Activated CD4-positive, alpha-beta T cell treated with anti-CD3 and anti-CD28 coated beads, Interleukin-10, Interleukin-2, amounts not matched to agents 100 ng/mL and 50 ng/mL, durations not matched to agents 16 hours and 8 hours (primary cell): ENCODE measurements around the gene RCC2.

Experiments
- DNase-seq: peaks from one replicate; pipeline ENCODE4 v3.0.0-alpha.2; 2020

Gene RCC2

DNA sequence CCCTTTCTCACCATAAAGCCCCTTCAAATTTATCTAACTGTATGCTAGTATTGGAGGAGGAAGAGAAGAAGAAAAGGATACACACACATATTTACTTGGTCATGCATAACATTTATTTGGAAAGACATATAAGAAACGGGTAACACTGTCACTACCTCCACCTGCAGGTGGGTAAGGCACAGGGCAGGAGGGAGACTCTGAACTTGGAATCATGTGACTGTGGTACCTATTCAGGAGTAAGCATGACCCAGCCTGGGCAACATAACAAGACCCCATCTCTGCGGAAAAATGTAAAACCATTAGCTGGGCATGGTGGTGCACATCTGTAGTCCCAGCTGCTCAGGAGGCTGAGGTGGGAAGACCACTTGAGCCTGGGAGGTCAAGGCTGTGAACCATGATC is 68.9 kb downstream of the RCC2 start:
- DNase-seq = no peak

DNA sequence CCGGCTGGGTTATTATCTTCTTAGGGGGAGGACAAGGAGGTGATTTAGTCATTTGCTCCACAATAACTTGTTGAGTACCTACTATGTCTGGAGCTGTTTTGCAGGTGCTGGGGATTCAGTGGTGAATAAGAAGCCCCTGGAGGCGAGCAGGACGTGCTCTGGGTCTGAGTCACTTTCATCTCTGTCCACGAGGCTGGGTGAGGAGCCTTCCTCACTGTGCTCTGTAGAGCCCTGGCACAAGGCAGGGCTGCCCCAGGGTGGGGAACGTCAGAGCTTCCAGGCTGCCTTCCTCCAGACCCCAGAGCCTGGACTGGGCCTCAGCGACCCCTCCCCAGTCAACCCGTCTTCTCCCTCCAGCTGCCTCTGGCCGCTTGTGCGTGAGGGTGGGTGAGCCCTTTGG is 70.0 kb downstream of the RCC2 start:
- no peak for DNase-seq

DNA sequence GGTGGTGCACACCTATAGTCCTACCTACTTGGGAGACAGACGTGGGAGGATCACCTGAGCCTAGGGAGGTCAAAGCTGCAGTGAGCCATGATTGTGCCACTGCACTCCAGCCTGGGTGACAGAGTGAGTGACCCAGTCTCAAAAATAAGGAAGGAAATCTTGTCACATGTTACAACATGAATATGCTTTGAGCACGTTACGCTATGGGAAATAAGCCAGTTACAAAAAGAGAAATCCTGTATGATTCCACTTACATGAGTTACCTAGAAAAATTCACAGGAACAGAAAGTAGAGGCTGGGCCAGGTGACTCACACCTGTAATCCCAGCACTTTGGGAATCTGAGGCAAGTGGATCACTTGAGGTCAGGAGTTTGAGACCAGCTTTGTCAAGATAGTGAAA is 74.2 kb downstream of the RCC2 start:
- no peak for DNase-seq

DNA sequence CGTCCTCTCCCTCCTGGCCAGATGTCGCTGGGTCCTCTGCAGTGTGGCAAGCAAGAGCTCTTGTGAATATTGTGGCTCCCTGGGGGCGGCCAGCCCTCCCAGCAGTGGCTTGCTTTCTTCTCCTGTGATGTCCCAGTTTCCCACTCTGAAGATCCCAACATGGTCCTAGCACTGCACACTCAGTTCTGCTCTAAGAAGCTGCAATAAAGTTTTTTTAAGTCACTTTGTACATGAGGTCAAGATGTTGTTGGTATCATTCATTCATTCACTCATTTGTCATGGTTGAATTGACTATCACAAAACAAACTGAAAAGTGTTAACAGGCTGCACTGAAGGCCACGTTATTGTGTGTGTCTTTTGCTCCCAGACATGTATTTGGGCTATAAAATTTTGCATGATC is 75.7 kb downstream of the RCC2 start:
- no peak for DNase-seq

DNA sequence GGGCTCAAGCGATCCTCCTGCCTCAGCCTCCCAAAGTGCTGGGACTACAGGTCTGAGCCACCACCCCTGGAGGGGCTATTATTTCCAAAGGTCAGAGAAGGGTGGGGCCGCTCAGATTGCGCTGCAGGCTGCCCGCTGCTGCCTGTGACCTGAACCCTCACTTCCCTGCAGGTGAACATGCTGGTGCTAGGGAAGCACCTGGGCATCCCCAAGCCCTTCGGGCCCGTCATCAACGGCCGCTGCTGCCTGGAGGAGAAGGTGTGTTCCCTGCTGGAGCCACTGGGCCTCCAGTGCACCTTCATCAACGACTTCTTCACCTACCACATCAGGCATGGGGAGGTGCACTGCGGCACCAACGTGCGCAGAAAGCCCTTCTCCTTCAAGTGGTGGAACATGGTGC is 76.1 kb downstream of the RCC2 start:
- DNase-seq = no peak

DNA sequence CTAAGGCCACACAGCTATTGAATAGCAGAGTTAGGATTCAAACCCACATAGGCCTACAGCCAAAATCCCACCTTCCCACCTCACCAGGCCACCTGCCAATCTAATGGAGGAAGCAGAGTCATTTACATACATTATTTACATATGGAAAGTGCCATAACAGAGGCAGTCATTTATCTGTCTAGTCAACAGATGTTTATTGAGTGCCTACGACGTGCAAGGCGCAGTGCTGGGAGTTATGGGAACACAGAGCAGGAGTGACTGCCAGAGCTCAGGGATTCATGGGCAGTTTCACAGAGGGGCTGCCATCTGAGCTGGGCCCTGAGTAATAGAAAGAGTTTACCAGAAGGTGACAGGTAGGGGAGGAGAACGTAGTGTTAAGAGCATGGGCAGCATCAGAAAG is 77.8 kb downstream of the RCC2 start:
- no peak for DNase-seq

DNA sequence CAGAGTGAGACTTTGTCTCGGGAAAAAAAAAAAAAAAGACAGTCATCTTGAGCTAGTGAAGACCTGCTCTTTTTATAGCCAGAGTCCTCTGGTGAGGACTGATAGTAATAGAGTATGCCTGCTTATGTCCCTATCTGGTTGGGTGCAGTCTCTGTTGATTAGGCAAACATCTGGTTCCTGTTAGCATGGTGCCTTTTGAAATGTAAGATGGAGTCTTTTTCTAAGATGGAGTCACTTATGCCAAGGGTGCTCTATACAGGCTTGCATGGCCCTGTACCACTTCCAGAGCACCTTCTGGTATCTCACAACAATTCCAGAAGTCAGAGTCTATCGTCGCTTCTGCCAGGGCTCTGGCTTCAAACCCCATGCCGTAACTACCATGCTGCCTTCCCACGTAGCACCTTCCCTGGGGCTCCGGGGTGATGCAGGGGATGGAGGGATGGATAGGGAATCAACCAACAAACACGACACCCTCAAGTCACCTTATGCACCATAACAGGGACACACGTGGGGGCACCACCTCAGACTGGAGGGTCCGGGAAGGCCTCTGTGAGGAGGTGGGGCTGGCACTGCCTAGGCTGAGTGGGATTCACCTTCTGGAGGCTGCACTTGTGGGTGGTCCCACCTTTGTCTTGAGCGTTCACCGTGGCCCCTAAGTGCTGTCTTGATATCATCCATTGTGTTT is 79.1 kb downstream of the RCC2 start:
- DNase-seq = no peak

DNA sequence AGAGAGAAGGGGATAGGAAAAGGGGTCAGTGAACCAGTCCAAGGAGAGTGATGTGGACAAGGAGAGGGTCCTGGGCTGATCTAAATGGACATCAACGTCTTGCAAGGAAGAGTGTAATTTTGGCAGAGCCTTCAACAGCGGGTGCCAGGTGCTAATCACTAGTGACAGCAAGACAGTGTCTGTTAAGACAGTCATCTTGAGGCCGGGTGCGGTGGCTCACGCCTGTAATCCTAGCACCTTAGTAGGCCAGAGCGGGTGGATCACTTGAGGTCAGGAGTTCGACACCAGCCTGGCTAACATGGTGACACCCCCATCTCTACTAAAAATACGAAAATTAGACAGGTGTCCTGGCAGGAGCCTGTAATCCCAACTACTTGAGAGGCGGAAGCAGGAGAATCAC is 79.7 kb downstream of the RCC2 start:
- DNase-seq = no peak

DNA sequence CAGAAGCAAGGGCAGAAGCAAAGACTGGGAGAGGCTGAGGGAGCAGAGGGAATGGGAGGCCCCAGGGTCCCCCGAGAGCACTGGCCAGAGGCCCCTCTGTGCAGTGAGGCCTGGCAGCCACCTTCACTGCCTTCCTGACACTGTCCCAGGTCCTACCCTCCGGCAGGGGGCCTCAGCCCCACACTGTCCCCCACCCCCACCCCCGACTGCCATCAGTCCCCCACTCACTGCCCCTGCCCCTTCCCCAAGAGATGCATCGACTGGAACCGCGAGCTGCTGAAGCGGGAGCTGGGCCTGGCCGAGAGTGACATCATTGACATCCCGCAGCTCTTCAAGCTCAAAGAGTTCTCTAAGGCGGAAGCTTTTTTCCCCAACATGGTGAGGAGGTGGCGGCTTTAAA is 80.4 kb downstream of the RCC2 start:
- no peak for DNase-seq

DNA sequence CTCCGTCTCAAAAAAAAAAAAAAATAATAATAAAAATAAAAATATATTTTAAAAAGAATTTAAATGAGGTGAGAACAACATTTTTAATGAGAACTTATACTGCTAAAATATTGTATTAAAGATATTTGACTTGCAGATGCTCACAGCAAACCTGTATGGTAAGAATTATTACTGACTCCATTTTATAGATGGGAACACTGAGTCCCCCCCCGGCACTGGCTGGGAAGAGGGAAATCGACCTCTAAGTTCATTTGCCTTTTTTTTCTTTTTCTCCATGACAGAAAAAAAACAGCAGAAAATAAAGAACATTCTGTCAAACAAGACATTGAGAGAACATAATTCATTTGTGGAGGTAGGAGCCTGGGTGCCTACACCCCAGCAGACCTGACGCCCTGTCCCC is 80.9 kb downstream of the RCC2 start:
- no peak for DNase-seq
